OCI-LY3 (cell line): ENCODE data around the gene SLIT1.

Source experiments
- CTCF ChIP-seq: fragments of 200-600, 300-600 bp; sonication (generic); IDR thresholded peaks from 2 replicates; pipeline ENCODE4 v1.5.1; 2014; ENCODE audit warnings: antibody characterized with exemption, low read length, low read depth
- EZH2phosphoT487 ChIP-seq: fragments of 200-600 bp; shearing (Covaris generic); IDR thresholded peaks from 2 replicates; pipeline ENCODE4 v1.6.1; 2018; ENCODE audit warnings: antibody characterized with exemption, mixed run types, low read depth

DNA sequence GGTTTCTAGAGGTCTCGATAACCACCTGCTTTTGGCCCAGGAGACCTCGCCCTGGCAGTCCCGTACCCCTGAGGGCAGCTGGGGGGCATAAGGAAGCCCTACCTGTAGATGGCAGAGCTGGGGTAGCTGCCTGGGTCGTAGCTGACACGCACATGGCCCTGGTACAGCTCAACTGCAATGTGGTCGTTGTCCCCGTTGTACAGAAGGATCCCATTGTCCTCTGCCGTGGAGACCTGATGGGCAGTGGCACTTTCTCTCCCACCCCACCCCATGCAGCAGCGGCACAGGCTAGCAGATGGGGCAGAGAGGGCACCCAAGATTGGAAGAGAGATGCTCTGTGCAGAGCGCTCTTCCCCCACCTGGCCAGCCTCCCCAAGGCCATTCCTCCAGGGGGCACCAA lies 181.2 kb downstream of the SLIT1 start:
- TF ChIP-seq CTCF (no peak), EZH2phosphoT487 (no peak)
